22Rv1 (cell line): ENCODE results near the gene MCAT.

ENCODE experiments used
- ZFX ChIP-seq: fragments of 450-650 bp; IDR thresholded peaks from 2 replicates; pipeline ENCODE4 v1.6.1; 2017; ENCODE audit warnings: antibody characterized with exemption, borderline replicate concordance
- TF ChIP-seq, protein P1 (sequence below): fragments of 450-650 bp; IDR thresholded peaks from 2 replicates; pipeline ENCODE4 v1.5.1; 2017; ENCODE audit warnings: mild to moderate bottlenecking

DNA sequence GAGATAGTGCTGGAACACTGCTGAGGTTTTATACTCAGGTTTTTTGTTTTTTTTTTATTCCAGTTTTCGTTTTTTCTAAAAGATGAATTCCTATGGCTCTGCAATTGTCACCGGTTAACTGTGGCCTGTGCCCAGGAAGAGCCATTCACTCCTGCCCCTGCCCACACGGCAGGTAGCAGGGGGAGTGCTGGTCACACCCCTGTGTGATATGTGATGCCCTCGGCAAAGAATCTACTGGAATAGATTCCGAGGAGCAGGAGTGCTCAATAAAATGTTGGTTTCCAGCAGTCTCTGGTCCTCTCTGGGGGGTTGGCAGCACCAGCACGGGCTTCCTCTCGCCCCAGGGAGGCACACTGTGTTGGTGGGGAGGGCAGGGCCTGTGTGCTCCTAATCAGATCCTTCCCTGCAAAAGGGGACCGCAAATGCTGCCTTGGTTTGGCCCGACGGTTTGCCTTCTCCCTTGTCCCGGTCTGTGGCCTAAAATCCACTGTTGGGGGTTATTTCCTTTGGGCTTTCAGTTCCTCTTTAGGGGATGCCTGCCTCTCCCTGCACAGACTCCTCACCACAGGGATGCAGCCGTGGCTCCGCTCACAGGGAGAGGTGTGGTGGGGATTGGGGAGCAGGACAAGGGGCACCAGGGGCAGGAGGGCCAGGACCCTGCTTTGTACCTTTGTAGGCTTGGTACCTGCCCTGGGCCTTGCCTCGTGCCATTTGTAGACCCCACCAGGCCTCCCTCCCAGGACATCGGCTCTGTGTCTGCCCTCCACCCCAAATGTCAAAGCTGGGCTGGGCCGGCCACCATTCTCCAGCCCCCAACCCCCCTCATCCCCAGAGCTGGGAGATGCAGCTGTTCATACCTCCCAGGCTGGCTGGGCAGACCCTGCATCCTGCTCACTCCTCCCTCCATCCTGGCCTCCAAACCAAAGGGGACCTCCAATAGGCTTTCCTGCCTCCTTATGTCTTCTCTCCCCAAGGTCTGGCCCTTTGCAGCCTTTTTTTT lies 13.5 kb downstream of the MCAT start:
- TF ChIP-seq ZFX: no peak
- TF ChIP-seq, protein P1, sequence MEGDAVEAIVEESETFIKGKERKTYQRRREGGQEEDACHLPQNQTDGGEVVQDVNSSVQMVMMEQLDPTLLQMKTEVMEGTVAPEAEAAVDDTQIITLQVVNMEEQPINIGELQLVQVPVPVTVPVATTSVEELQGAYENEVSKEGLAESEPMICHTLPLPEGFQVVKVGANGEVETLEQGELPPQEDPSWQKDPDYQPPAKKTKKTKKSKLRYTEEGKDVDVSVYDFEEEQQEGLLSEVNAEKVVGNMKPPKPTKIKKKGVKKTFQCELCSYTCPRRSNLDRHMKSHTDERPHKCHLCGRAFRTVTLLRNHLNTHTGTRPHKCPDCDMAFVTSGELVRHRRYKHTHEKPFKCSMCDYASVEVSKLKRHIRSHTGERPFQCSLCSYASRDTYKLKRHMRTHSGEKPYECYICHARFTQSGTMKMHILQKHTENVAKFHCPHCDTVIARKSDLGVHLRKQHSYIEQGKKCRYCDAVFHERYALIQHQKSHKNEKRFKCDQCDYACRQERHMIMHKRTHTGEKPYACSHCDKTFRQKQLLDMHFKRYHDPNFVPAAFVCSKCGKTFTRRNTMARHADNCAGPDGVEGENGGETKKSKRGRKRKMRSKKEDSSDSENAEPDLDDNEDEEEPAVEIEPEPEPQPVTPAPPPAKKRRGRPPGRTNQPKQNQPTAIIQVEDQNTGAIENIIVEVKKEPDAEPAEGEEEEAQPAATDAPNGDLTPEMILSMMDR: no peak
